ENCODE measurements around the gene LYZL1.
"Not testable (repeated sequence)": the region's sequence is repeated elsewhere in the genome, so short reads cannot be mapped to it uniquely, and the experiment has no call there.

LYZL1 gene

GRCh38 chr10:29288906-29289305, at the start of gene LYZL1:
Gene LYZL1 (plus strand): TSS chr10:29289070. CDS start chr10:29291868, 2,798 bp downstream.
- DNase-seq (ENCODE audit: low read depth, low spot score), result not testable (repeated sequence)

GRCh38 chr10:29239569-29240472, 49.0 kb upstream of the LYZL1 start:
- DNase-seq (ENCODE audit: low read depth, low spot score), result no peak

GRCh38 chr10:29240986-29241660, 47.7 kb upstream of the LYZL1 start:
- no peak for DNase-seq (ENCODE audit: low read depth, low spot score)

DNA sequence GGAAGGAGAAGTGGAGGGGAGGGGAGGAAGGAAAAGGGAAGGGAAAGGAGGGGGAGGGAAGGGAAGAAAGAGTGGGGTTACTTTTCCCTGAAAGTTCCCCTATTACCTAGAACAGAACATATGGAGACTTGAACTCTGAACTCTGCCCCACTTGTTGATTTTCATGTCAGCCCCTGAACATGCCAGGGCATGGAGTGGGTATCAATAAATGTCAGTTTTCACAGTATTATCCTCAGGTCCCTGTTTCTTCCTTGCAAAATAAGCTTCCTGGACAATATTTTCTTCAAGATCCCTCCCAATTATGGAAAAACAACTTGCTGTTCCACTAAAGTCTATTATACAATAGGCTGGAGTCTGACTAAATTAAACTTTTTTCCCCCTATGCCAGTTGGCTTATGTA, 46.9 kb upstream of the LYZL1 start:
- no peak for DNase-seq (ENCODE audit: low read depth, low spot score)

DNA sequence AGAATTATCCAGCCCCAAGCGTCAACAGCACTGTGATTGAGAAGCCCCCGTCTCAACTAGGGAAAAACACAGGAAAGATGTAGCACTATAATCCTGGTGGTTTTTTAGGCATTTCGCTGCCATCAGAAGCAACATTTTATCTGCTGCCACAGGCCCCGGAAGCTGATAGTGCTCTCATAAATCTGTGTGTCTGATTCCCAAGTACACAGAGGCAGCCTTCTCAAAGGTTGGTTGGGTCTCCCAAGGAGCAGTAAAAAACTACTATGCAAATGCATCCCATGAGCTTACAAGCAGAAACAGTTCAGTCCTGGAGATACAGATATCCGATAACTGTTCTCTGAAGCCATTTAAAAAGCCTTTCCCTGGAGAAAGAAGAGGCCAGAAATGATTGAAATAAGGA, 45.8 kb upstream of the LYZL1 start:
- no peak for DNase-seq (ENCODE audit: low read depth, low spot score)

- DNase-seq (ENCODE audit: low read depth, low spot score), result no peak
These were observed 45.1 kb upstream of the LYZL1 start for GRCh38 chr10:29243750-29244149.

GRCh38 chr10:29244978-29245377, 43.9 kb upstream of the LYZL1 start:
- DNase-seq (ENCODE audit: low read depth, low spot score), result no peak

GRCh38 chr10:29245476-29245875, 43.4 kb upstream of the LYZL1 start:
- no peak for DNase-seq (ENCODE audit: low read depth, low spot score)

DNA sequence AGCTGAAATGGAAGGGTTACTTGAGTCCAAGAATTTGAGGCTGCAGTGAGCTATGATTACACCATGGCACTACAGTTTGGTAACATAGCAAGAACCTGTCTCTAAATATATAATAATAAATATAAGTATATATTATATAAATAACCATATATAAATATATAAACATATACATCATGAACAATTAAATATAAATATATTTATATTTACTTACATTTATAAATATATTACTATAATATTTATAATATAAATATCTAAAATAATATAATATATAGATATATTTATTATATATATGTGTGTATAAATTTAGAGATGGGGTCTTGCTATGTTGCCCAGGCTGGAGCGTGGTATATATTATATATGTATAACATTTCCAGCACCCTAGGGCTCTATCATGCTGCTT, 42.4 kb upstream of the LYZL1 start:
- no peak for DNase-seq (ENCODE audit: low read depth, low spot score)

DNA sequence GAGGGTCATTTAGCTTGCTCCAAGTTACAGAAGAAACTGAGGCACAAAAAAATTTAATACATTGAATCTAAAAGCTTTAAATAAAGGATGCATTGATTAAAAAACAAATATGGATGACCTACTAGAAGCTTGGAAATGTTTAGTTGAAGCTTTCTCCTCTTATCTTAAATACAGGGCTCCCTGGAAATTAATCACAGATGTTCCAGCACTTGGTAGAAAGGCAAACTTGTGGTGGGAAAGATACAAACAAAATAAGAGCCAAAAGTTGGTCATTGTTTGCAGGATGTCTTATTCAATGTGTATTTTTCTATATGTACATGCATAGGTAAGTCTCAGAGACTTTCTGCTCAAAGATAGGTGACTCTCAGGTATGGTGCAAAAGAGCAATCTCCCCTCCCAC, 40.7 kb upstream of the LYZL1 start:
- no peak for DNase-seq (ENCODE audit: low read depth, low spot score)

DNA sequence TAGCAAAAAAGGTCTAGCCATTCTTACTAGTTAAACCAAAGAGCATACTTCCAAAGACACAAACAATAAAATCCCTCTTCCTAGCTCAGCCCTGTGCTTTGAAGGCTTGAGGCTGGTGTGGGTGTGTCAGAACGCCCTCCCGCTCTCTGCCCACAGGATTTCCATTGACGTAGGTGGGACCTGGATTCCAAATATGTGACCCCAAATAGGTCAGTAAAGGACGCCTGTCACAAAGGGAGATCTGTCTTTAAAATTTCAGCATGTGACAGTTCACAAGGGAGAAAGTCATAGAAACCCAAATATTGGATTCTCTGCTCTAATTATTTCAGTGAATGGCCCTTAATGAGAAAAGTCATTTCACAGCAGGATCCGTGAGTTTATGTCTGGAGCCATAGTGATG, 39.9 kb upstream of the LYZL1 start:
- DNase-seq (ENCODE audit: low read depth, low spot score), result no peak

GRCh38 chr10:29250066-29250465, 38.8 kb upstream of the LYZL1 start:
- no peak for DNase-seq (ENCODE audit: low read depth, low spot score)

DNA sequence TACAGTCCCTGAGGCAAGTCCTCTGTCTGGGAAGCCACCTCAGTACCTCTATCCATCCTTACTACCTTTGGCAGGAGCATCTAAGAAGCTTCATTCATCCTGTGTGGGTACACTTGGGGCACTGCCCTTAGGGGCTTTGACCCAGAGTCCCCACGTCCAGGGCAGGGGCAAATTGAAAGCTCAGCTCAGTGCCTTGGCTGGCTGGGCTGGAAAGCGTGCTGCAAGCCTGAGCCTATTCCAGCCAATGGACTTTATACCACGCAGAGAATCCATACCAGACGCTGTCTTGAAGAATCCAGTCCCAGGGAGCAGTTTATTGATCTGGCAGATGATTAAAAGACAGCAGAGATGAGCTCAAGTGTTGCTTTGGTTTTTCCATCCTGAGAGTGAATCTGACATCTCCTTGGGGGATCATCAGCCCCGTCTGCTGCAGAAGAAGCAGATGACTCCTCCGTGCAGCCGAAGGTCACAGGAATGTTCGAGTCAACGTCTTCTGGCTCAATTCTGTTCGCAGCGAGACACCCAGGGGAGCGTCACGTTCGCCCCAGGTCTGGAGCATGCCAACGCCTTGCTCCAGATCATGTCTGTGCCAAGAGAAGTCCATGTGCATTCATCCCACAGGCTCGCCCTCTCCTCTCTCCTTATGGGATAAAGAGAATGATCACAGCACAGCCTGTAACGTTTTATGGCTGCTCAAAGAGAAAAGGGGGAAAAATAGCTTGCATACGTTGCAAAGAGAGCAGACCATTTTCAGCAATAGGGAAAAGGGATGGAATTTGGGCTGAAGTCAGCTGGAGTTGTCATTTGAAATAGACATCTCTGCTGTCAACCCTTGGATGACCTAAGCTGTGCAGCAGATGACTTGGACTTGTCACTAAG, 35.8 kb upstream of the LYZL1 start:
- no peak for DNase-seq (ENCODE audit: low read depth, low spot score)

DNA sequence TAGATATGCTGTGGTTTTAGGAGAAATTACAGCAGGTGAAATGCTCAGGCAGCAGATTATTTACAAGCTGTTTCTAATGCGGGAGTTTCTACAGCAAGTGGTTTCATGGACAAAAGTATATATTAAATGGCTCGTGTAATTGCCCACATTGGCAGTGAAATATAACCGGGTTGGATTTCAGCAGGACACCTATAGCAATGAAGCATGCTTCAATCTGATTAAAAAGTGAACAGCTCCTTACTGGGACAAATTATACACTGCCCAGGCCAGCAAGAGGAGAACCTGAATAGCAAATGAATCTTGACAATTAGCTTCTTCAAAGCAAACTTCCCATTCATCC, 35.2 kb upstream of the LYZL1 start:
- no peak for DNase-seq (ENCODE audit: low read depth, low spot score)

GRCh38 chr10:29254123-29255046, 34.5 kb upstream of the LYZL1 start:
- DNase-seq (ENCODE audit: low read depth, low spot score), result no peak

DNA sequence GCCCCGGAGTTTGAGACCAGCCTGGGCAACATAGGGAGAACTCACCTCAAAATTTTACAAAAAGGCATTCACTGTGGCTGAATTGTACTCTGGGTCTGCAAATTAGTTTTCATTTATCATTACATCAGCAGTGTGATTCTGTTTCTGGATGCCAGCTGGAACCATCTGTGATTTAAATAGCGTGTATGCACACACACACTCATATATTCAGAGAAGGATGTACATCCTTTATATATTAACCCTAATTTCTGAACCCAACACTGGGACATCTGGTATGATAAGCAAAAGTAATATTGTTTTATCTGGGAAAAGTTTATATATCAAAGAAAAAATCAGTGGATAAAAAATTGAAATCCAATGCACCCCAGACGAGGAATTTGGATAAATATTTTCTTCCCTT, 33.8 kb upstream of the LYZL1 start:
- no peak for DNase-seq (ENCODE audit: low read depth, low spot score)

GRCh38 chr10:29256019-29256418, 32.9 kb upstream of the LYZL1 start:
- DNase-seq (ENCODE audit: low read depth, low spot score), result no peak

GRCh38 chr10:29256586-29256985, 32.3 kb upstream of the LYZL1 start:
- DNase-seq (ENCODE audit: low read depth, low spot score), result no peak

DNA sequence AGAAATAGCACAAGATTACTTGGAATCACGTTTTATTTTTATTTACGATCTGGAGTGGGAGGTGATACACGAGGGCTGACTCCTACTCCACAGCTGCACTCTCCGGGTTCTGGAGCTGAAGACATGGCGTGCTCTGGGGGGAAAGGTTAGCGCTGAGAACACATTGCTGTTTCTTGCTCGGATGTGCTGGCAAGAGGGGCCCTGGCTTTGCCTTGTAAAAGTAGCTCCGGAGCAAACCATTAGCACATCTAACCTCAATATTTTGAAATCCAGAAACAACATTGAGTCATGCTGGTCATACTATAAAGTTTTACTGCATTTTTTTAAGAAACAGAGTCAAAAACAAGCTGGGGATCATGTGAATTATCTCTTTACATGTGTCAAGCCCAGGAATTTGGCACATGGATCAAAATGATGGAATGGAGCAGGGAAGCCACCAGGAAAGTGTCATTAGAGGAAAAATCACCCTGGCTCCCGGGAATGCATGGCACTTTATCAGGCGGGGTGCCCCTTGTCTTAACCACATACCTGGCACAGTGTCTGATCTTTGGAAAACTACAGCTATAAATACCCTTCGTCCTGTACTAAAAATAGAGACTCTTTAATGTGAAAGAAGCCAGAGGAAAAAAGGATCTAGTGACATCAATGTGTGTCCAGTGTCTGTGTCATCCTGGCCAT, 31.6 kb upstream of the LYZL1 start:
- DNase-seq (ENCODE audit: low read depth, low spot score), result no peak

DNA sequence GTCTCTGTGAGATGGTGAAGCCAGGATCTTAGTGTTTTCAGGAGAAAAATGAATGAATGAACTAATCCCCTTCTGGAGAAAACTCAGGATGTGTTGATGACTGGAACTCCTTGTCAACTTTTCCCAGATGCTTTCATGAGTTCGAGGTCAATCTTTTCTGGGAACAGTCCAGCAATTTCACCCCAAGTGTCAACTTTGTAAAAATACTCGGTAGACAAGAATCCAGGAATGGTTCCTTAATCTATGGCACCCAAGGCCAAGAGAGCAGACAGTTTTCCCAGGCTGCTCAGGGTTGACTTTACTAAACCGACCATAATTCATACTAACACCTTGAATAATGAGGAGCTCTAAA, 31.1 kb upstream of the LYZL1 start:
- no peak for DNase-seq (ENCODE audit: low read depth, low spot score)

DNA sequence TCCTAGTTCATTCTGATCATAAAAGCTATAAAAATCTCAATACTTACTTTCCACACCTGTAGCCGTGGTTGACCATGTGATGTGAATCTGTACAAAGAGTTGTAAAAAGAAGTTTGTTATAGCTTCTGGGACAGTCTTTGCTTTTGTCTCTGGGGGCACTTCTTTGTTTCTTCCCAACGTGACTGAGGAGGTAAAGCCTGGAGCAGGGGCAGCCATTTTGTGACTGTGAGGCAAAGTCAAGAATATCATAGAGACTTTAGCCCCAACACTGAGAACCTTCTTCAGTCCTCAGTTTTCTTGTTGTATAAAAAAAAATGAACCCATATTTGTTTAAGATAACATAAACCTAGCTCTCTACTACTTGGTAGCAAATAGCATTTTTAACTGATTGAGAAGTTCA, 29.4 kb upstream of the LYZL1 start:
- DNase-seq (ENCODE audit: low read depth, low spot score), result no peak
